Retina (tissue), 1 donor: ENCODE results near the gene LCORL.
"Not testable (repeated sequence)": the region's sequence is repeated elsewhere in the genome, so short reads cannot be mapped to it uniquely, and the experiment has no call there.

Experiments used
- DNase-seq: peaks from one replicate; pipeline ENCODE4 v3.0.0-alpha.2; 2016

The LCORL gene

DNA sequence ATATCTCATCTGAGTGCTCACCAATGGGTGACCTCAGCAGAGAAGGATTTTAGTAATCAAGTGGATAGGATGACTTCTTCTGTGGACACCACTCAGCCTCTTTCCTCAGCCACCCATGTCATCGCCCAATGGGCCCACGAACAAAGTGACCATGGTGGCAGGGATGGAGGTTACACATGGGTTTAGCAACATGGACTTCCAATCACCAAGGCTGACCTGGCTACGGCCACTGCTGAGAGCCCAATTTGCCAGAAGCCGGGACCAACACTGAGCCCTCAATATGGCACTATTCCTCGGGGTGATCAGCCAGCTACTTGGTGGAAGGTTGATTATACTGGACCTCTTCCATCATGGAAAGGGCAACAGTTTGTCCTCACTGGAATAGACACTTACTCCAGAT lies 97.4 kb downstream of the LCORL start:
- no peak for DNase-seq

DNA sequence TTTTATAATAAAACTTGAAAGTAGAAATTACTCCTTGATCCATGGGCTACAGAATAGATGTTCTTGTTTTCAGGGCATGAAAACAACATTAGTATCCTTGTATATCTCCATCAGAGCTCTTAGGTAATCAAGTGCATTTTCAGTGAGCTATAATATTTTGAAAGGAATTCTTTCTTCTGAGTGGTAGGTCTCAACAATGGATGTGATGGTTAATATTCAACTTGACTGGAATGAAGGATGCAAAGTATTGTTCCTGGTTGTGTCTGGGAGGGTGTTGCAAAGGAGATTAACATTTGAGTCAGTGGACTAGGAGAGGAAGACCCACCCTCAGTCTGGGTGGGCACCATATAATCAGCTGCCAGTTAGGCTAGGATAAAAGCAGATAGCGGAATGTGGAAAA lies 100.1 kb downstream of the LCORL start:
- no peak for DNase-seq

DNA sequence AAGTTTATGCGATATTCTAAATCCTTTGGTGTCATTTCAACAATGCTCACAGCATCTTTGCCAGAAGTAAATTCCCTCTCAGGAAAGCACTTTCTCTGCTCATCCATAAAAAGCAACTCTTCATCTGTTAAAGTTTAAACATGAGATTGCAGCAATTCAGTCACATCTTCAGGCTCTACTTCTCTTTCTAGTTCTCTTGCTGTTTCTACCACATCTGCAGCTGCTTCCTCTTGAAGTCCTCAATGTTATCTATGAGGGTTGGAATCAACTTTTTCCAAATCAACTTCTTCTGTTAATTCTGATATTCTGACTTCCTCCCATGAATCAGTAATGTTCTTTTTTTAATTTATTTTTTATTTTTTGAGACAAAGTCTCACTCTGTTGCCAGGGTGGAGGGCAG lies 100.9 kb downstream of the LCORL start:
- DNase-seq, result no peak

DNA sequence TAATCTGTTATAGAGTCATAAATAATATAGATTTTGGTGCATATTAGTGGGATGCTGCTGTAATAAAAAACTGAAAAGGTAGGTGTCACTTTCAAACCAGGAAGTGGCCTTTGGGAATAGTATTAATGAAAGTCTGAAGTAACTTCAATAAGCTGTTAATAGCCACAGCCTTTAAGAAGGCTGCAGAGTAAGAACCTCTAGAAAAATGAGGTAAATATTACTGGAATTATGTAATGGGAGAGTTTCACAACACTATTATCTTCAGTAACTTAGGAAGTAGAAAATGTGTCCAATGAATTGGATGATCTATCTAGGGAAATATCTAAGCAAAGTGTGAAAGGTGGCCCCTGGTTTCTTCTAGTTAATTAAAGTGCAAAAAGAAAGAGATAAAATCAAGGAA lies 106.1 kb downstream of the LCORL start:
- no peak for DNase-seq

DNA sequence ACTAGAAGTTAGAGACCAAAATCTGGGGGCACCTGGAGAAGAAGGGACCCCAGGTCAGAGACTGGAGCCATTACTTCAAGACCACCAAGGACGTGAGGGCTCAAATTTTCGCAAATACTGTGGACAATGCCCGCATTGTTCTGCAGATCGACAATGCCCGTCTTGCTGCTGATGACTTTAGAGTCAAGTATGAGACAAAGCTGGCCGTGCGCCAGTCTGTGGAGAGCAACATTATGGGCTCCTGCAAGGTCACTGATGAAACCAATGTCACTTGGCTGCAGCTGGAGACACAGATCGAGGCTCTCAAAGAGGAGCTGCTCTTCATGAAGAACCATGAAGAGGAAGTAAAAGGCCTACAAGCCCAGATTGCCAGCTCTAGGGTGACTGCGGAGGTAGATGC lies 109.5 kb downstream of the LCORL start:
- no peak for DNase-seq

DNA sequence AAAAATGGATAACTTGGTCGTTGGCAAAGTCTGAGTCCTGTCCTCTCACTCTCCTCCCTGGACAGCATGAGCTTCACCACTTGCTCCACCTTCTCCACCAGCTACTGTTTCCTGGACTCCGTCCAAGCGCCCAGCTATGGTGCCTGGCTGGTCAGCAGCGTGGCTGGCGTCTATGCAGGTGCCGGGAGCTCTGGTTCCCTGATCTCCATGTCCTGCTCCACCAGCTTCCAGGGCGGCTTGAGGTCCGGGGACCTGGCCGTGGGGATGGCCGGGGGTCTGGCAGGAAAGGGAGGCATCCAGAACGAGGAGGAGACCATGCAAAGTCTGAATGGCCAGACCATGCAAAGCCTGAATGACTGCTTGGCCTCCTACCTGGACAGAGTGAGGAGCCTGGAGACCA lies 109.9 kb downstream of the LCORL start:
- DNase-seq, result no peak

DNA sequence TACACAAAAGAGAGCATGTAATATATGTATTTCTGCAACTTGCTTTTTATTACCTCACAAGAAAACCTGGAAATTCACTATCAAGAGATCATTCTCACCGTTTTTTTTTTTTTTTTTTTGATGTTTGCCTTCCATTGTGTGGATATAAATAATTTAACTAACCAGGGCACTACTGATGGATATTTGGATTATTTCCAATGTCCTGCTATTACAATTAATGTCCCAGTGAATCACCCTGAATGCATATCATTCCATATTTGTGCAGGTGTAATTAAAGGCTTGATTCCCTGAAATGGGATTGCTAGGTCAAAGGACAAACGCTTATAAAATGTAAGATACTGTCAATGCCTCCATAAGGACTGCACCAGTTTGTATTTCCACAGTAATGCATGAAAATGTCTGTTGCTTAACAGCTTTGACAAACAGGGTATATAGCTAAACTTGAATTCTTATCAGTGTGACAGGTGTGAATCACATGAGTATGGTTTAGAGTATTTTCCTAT lies 123.0 kb downstream of the LCORL start:
- no peak for DNase-seq

DNA sequence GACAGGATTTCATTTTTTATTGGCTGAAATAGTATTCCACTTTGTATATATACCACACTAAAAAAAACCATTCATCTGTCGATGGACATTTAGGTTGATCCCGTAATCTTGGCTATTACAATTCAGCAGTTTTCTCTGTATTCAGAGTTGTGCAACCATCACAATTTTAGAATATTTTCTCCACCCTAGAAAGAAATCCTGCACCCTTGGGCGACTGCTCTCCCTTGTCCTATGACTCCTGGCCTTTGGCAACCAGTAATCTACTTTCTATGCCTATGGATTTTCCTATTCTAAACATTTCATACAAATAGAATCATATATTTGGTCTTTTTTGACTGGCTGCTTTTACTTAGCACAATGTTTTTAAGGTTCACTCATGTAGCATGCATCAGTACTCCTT lies 126.1 kb downstream of the LCORL start:
- DNase-seq, result no peak

DNA sequence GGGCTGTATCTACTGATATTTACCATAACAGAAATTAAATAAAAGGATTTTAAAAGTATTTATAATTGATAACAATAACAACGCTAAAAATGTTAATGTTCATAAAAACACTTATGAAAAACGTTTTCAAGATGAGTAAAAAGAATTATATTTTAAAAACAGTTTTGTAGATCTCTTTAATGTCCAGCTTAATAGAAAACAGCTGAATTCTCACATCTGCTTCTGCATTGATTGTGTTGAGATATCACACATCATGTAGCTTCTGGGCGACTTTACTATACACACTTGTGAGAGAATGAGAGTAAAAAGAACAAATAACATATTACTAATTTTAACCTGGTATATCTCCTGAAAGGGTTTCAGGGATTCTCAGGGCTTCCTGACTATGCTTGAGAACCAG lies 127.1 kb downstream of the LCORL start:
- DNase-seq, result no peak

DNA sequence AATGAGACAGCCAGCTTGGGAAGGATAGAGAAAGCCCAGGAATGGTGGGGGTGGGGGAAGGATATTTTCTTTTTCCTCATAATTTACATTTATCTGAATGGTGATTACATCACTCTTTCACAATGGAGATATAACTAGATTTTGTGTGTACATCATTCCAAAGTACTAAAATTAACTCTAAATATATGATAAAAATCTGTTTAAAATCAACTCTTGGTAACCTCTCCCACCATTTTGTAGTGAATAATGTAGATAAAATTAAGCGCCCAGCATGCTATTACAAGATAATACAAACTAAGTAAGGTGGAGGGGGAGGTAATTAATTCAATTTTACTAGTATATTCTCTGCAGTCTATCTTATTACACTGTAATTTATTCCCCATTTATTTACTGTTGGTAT lies 131.9 kb downstream of the LCORL start:
- DNase-seq, result no peak

DNA sequence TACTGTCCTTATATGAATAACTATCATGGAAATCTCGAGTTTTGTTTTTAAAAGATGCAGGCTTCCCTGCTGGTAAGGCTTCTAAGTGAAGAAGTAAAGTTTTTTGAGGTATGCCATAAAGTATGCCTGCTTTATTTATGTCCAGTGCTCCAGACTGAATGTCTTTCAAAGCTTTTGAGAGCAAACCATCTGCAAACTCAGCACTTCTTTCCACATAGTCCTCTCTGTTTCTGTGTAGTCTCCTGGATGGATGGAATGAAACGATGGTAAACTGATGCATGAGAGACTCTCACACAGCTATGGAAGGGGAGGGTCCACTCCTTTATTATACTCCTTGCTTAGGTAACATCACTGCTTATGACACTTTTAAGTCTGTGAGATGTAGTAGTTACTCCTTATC lies 137.0 kb downstream of the LCORL start:
- no peak for DNase-seq

DNA sequence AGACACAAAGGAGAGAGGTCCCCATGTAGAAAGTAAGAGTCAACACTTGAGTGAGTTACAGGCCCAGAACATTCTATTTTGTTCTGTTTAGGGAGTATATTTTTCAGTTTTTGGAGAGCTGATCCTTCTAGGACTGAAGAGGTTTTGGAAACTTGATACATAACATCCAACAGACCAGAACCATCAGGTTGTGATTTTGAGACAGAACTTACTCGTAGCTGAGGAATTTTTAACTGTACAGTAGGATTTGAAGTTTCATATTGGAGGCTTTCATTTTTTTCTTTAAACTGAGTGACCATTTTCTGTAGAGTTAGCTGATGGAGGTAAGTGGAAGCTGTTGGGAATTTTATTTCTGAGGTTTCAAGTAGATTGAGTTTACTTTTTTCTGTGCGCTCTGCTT lies 137.5 kb downstream of the LCORL start:
- DNase-seq, result no peak

DNA sequence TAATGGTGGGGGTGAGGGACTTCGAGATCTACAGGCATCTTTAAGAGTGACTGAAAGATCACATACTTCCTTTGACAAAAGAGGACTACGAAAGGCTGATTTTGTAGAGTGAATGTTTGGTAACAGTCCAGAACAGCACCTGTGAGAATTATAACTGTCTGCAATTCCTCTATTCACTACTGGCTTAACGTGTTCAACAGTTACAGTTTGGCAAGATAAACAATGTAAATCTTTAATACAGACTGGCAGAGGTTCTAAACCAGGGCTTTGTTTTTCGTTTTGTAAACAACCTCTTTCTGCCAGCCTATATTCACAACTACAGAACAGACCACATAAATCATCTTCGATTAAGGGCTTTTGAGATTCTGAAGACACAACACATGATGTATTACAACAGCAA lies 143.9 kb downstream of the LCORL start:
- no peak for DNase-seq

DNA sequence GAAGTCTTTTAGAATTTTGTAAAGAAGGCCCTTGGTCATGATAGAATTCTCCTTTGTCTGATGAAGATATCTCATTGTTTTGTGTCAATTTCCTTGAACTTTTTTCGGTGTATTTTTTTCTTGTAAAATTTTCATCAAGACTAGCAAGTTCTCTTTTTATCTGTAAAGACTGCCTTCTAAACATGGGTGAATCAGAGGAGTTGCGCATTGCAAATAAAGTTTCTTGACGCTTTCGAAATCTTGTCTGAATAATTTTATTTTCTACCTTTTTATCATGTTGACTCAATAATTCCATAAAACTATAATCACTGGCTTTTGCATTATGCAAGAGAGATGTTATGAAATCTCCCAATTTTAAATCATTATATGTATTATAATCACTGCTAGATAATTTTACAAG lies 144.6 kb downstream of the LCORL start:
- no peak for DNase-seq

DNA sequence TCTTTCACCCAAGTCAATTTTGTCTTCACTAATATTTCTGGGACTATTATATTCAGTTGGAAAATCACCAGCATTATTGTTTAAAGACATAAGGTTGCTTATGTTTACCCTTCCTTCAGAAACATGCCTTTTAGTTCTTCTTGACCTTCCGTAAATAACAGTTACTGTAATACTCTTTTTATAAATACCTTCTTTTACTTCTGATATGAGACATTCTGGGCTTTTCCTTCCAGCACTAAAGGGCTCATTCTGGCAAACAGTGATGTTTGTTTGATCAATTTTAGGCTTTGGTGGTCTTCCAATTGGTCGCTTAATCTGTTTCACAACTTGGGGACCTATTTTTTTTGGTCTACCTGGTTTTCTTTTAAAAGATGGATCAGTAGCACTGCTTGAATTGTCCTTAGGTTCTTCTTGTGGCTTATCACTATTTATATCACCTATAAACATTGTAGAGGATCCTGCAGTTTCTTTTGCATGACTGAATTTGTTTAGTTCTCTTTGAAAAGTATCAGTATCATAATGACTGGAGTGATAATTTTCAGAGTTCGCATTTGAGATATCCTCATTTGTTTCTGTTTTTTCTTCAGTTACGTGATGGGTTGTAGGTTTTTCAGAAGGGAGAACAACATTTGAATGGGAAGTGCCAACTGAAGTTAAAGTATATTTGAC lies 146.0 kb downstream of the LCORL start:
- no peak for DNase-seq

DNA sequence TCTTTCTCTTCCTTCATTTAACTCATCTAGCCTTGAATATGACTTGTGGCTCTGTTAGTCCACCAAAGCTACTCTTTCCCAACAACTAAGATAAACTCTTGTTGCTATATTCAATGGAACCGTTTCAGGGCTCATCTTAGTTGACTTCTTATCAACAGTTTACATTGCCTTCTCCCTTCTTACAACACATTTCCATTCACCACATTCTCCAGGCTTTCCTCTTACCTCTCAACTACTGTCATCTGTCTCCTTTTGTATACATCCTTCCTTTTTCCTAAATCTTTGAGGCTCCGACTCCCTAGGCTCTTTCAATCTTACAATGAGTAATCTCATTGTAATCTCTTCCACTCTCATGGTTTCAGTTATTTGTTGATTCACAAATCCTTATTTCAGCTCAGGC lies 152.2 kb downstream of the LCORL start:
- DNase-seq, result no peak

DNA sequence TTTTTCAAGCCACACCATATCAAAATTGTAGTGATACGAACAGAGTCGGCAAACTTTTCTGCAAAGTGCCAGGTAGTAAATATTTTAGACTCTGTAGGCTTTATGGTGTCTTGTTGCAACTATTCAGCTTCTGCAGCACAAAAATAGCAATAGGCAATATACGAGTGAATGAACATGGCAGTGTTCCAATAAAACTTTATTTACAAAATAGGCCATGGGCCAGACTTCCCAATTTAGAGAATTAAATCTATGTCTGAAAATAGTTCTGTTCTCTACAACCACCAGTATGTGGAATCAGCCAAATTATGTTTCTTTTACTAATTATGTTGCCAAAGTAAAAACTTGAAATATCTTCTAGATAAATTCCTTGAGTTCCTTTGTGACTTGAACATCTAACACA lies 154.3 kb downstream of the LCORL start:
- no peak for DNase-seq

DNA sequence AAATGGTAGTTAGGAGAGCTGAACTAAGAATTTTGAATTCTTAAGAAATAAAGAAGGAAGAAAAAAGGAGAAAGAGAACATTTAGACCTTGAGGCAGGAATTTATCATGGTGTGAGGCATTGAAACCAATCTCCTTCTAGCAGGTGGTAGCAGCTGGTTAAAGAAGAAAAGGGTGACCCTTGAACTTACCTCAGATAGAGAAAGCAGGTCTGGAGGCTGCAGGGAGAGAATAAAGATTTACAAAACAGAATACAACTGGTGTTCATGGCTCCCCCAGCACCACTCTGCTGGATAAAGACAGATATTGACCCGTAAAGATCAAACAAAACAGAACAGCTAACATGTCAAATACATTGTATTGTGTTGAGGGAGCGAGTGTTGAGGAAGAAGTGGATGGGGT lies 154.7 kb downstream of the LCORL start:
- DNase-seq, result no peak

DNA sequence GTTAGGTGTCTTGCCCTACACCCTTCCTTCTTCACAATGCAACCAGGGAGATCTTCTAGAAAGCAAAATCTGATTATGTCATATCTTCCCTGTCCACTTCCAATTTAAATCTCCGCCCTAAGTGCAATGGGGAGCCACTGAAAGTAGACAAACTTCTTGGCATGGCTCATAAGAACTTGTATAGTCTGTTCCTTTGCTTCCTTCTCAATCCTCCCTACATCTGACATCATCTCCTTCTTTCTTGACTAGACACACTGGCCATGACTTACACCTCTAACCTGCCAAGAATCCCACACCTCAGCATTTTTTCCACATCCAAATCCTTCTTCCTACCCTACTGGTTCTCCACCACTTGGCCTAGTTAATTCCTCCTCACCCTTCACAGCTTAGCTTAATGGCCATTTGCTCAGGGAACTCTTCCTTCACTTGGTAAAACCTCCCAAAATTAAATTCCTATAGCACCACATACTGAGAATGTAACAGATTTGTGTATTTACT lies 155.6 kb downstream of the LCORL start:
- DNase-seq, result no peak

DNA sequence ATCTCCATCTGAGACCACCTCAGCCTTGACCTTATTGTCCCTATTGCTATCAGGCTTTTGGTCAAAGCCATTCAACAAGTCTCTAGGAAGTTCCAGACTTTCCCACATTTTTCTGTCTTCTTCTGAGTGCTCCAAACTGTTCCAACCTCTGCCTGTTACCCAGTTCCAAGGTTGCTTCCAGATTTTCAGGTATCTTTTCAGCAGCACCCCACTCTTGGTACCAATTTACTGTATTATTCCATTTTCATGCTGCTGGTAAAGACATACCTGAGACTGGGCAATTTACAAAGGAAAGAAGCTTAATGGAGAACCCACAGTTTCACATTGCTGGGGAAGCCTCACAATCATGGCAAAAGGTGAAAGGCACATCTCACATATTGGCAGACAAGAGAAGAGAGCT lies 159.6 kb downstream of the LCORL start:
- not testable (repeated sequence) for DNase-seq

DNA sequence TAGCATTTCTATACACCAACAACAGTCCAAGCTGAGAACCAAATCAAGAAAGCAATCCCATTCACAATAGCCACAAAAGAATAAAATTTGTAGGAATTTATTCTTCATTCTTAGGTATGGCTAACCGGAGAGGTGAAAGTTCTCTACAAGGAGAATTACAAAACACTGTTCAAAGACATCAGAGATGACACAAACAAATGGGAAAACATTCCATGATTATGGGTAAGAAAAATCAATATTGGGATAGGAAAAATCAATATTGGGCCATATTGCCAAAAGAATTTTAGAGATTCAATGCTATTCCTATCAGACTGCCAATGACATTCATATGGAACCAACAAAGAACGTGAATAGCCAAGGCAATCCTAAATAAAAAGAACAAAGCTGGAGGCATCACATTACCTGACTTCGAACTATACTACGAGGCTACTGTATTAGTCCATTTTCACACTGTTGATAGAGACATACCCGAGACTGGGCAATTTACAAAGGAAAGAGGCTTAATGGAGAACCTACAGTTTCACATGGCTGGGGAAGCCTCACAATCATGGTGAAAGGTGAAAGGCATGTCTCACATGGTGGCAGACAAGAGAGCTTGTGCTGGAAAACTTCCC lies 161.7 kb downstream of the LCORL start:
- no peak for DNase-seq

DNA sequence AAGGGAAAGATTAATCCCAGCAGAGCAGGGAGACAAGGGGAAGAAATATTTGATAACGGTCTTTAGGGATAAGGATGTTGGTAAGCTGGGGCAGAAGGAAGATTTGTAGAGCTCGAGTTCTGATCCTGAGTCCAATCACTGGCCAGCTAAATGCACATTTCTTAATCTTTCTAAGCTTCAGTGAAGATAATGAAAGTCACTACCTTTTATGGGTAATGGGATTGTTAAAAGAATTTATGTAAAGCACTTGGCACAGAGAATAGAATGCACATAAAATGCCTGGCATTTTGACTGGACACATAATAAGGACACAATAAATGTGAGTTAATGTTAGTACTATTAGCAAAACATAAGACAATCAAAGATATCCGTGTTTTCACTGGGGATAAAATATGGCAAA lies 167.5 kb downstream of the LCORL start:
- DNase-seq, result no peak

DNA sequence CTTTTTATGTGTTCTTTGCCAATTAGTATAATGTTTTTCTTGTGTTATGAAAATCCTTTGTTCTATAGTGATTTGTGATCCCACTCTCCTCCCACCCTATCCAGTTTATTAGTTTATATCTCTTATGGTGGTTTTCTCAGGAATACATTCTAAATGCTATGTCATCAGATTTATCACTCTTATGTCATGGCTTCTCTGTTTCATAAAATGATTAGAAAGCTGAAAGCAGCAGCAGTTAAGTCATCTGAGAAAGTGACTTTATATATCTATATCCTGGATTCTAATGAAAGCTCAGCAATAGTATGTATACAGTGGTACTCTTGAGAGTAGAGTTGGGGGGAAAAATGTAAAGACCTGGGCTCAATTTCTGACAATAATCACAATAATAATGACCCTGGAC lies 169.6 kb downstream of the LCORL start:
- DNase-seq, result no peak

DNA sequence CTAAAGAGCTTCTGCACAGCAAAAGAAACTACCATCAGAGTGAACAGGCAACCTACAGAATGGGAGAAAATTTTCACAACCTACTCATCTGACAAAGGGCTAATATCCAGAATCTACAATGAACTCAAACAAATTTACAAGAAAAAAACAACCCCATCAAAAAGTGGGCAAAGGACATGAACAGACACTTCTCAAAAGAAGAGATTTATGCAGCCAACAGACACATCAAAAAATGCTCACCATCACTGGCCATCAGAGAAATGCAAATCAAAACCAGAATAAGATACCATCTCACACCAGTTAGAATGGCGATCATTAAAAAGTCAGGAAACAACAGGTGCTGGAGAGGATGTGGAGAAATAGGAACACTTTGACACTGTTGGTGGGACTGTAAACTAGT lies 171.3 kb downstream of the LCORL start:
- DNase-seq, result not testable (repeated sequence)

DNA sequence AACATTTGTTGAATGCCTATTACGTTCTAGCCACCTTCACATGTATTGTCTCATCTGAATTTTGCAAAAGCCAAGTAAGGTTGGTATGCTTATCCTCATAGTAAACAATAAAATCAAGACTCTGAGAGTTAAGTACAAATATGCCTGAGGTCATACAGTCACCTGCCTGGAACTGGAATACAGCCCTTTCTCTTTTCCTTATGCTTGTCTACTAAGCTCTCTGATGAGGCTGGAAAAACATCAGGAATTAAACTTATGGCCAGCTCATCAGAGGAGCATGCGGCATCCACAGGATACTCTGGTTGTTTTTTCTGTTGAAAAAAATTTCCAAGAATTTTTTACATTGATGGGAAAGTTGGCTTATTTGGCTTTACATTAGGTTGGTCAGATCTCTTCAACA lies 175.3 kb downstream of the LCORL start:
- no peak for DNase-seq
